Measurements from ENCODE around the gene ZKSCAN7. TPM values are rescaled to one million over a fixed set of nuclear protein-coding genes. Genes with fewer than 3 reads are reported as not detected.
"Not testable (repeated sequence)": the region's sequence is repeated elsewhere in the genome, so short reads cannot be mapped to it uniquely, and the experiment has no call there.

Gene ZKSCAN7
- total RNA-seq, 2 experiments from 2014 or later = 4.9 to 5.3 TPM

GRCh38 chr3:44579749-44580148 is 24.8 kb downstream of the ZKSCAN7 start:
- ATAC-seq (ENCODE audit: low read depth); H3K27me3 Mint-ChIP-seq; H3K27ac Mint-ChIP-seq; DNase-seq; H3K4me3 Mint-ChIP-seq; POLR2A ChIA-PET; H3K4me1 Mint-ChIP-seq: not testable (repeated sequence)
- peaks cover 16% of the 10 kb centered on the region for H3K36me3 Mint-ChIP-seq
- H3K9me3 Mint-ChIP-seq = peaks cover 29% of the 10 kb centered on the region

DNA sequence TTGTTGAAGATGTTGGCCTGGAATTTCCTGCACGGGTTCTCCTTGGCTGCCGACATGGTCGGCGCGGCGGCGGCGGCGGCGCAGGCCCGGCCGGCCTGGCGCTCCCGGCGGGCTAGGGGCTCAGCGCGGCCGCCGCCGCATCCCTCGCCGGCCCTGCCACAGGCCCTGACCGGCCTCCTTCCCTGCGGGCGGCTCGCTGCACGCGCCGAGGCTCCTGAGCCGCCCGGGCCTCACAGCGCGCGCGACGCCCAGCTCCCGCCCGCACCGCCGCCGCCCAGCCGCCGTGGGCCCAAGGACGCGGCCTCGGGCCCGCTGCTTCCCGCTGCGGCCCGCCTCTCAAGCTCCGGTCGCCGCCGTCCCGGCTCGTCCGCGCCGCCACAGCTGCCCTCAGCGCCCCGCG is 26.0 kb downstream of the ZKSCAN7 start:
- ATAC-seq (ENCODE audit: low read depth); H3K4me1 Mint-ChIP-seq; POLR2A ChIA-PET; H3K4me3 Mint-ChIP-seq; H3K27ac Mint-ChIP-seq; DNase-seq: not testable (repeated sequence)
- Mint-ChIP-seq H3K9me3 (peaks cover 31% of the 10 kb centered on the region), H3K36me3 (peaks cover 16% of the 10 kb centered on the region), H3K27me3 (peaks cover 15% of the 10 kb centered on the region)

GRCh38 chr3:44584646-44585501 is 29.9 kb downstream of the ZKSCAN7 start, which contains the start of gene ZNF660:
ZNF660 (plus strand) TSS chr3:44584964; CDS start chr3:44594194, 9,230 bp downstream.
- DNase-seq (peak; percentile 30), ATAC-seq (ENCODE audit: low read depth) (peak; percentile 54)
- H3K36me3 Mint-ChIP-seq = peaks cover 22% of the 10 kb centered on the region
- H3K4me1 Mint-ChIP-seq = peaks cover 7% of the 10 kb centered on the region
- peaks cover 17% of the 10 kb centered on the region for H3K27me3 Mint-ChIP-seq
- POLR2A ChIA-PET = interaction anchor here (0.6 to 0.8 kb wide), 2 partner anchors 113 to 177 kb away, joined by 3 to 4 read pairs; partner anchors contain the start of genes KIAA1143 and KIF15
- no peak within 1 kb of the TSS for H3K27ac Mint-ChIP-seq
- peak within 1 kb of the TSS; percentile 61 for H3K4me3 Mint-ChIP-seq
- peaks cover 35% of the 10 kb centered on the region for H3K9me3 Mint-ChIP-seq

DNA sequence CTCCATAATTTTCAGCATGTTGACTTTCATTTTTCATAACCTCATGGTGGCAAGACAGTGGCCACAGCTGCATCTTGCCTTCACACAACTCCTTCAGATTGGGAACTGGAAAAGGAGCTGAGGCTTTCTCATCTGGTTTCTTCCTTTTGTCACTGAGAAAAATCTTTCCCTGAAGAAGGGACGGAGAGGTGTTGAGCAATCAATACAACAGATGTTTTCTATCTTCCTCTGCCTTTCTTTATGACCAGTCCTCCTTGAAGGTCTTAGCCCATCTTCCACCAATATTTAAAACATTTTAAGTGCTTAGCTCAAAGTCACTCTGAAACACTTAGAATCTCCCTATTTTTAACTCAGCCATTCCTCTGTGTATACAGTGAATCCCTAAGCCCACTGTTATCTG is 41.6 kb downstream of the ZKSCAN7 start:
- no peaks in the 10 kb centered on the region for H3K27me3 Mint-ChIP-seq
- ATAC-seq (ENCODE audit: low read depth) = no peak
- H3K36me3 Mint-ChIP-seq = peaks cover 10% of the 10 kb centered on the region

GRCh38 chr3:44601749-44602148 is 46.8 kb downstream of the ZKSCAN7 start:
- no peak for ATAC-seq (ENCODE audit: low read depth)

More for the DNA sequence above, 41.6 kb downstream of the ZKSCAN7 start:
- POLR2A ChIA-PET = no interaction called here
- DNase-seq = no peak
- Mint-ChIP-seq H3K4me1 (no peaks in the 10 kb centered on the region), H3K9me3 (peaks cover 27% of the 10 kb centered on the region), H3K27ac (no peak overlapping the region), H3K4me3 (no peak overlapping the region)

DNA sequence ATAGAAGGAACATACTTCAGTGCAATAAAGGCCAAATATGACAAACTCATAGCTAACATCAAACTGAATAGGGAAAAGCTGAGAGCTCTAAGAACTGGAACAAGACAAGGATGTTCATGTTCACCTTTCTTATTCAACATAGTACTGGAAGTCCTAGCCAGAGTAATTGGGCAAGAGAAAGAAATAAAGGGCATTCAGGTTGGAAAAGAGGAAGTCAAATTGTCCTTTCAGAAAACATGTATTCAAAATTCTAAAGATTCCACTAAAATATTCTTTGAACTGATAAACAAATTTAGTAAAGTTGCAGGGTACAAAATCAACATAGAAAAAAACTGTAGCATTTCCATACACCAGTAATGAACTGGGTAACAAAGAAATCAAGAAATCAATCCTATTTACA is 57.7 kb downstream of the ZKSCAN7 start:
- Mint-ChIP-seq H3K9me3 (peaks cover 10% of the 10 kb centered on the region), H3K36me3 (peaks cover 10% of the 10 kb centered on the region), H3K4me1 (no peaks in the 10 kb centered on the region), H3K27ac (no peak overlapping the region), H3K27me3 (no peaks in the 10 kb centered on the region), H3K4me3 (no peak overlapping the region)
- ATAC-seq (ENCODE audit: low read depth) (no peak), DNase-seq (no peak)
- POLR2A ChIA-PET = no interaction called here

More at GRCh38 chr3:44601749-44602148, 46.8 kb downstream of the ZKSCAN7 start:
- no peak overlapping the region for H3K27ac Mint-ChIP-seq
- H3K4me3 Mint-ChIP-seq = no peak overlapping the region
- peaks cover 12% of the 10 kb centered on the region for H3K9me3 Mint-ChIP-seq
- POLR2A ChIA-PET = no interaction called here
- H3K4me1 Mint-ChIP-seq = no peaks in the 10 kb centered on the region
- peaks cover 8% of the 10 kb centered on the region for H3K36me3 Mint-ChIP-seq
- no peak for DNase-seq
- H3K27me3 Mint-ChIP-seq = no peaks in the 10 kb centered on the region

Other genes with a start within 250 kb of the ZKSCAN7 start
- 10 to 100 TPM; 19.4 to 20.9 TPM for gene TCAIM, start 216.4 kb upstream of the ZKSCAN7 start, total RNA-seq
- 10 to 100 TPM; 26.2 to 27.2 TPM for gene ZNF445, start 77.5 kb upstream of the ZKSCAN7 start, total RNA-seq
- 1 to 10 TPM in 1 of 2 experiments, under 1 TPM in 1; 0.65 to 2.0 TPM for gene ZNF660, start 29.8 kb downstream of the ZKSCAN7 start, total RNA-seq
- 10 to 100 TPM; 18.4 to 19.2 TPM for gene ZNF197, start 69.8 kb downstream of the ZKSCAN7 start, total RNA-seq
- 1 to 10 TPM; 5.4 TPM for gene ZNF35, start 93.5 kb downstream of the ZKSCAN7 start, total RNA-seq
- gene ZNF502, start 157.5 kb downstream of the ZKSCAN7 start, total RNA-seq = 1 to 10 TPM; 2.9 to 3.2 TPM
- gene ZNF501, start 174.4 kb downstream of the ZKSCAN7 start, total RNA-seq = 1 to 10 TPM; 4.3 to 6.3 TPM
- 10 to 100 TPM; 45.3 to 46.4 TPM for gene KIAA1143, start 206.4 kb downstream of the ZKSCAN7 start, total RNA-seq
- 10 to 100 TPM; 39.8 to 42.3 TPM for gene KIF15, start 206.6 kb downstream of the ZKSCAN7 start, total RNA-seq

Data from activated naive CD8-positive, alpha-beta T cell treated with anti-CD3 and anti-CD28 coated beads, Interleukin-2, amount 10 ng/mL, durations not matched to agents 7 days and 5 days (primary cell).